Measurements from ENCODE around the gene MED13L.

Gene MED13L

DNA sequence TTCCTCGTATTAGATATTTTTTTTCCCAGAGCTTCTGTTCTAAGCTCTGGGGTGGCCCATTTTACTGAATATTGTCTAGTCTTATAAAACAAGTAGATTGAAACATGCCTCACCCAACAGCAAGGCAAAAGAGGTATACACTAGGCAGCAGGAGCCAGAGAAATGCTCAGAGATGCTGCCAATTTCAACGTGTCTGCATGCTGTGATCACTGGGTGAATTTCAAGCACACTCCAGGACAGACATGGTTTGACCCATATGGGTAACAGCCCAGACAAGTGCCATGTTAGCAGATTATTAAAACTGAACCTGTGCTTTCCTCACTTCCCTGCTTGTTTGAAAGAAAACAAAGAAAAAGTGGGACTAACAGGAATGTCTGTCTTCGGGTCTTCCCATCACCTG is 321.3 kb downstream of the MED13L start:
- no peak for DNase-seq (ENCODE audit: extremely low read depth in 1 of 2, low read depth in 1 of 2)

DNA sequence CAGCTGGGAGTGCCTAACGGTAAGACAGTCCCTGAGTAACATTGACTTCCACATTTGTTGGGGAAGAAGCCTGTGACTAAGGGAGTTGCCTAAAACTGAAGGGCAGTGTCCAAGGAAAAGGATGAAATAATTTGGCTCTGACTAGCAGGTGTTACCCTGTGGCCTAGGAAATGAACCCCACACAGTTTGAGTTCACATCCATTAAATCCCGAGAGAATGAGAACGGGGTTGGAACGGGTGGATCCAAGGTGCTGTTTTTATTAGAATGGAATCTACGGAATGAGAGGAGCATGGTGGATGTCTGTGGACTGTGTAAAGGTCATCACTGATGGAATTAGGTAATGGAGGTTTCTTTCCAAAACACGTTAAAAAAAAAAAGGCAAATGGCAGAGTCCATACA is 324.0 kb downstream of the MED13L start:
- no peak for DNase-seq (ENCODE audit: extremely low read depth in 1 of 2, low read depth in 1 of 2)

GRCh38 chr12:115953031-115953430 is 324.5 kb downstream of the MED13L start:
- DNase-seq (ENCODE audit: extremely low read depth in 1 of 2, low read depth in 1 of 2), result no peak

DNA sequence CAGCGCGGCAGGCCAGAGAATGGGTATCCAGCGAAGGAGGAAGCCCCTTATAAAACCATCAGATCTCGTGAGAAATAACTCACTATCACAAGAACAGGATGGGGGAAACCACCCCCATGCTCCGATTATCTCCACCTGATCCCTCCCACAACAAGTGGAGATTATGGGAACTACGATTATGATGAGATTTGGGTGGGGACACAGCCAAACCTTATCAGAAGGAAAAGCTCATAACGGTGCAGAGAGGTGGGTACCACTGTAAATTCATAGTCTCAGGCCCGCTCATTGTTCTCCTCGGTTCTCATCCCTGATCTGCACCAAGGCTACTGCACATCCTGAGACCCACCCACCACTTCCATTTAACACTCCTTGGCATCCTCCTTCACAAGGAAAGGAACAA is 326.5 kb downstream of the MED13L start:
- DNase-seq (ENCODE audit: extremely low read depth in 1 of 2, low read depth in 1 of 2), result no peak

DNA sequence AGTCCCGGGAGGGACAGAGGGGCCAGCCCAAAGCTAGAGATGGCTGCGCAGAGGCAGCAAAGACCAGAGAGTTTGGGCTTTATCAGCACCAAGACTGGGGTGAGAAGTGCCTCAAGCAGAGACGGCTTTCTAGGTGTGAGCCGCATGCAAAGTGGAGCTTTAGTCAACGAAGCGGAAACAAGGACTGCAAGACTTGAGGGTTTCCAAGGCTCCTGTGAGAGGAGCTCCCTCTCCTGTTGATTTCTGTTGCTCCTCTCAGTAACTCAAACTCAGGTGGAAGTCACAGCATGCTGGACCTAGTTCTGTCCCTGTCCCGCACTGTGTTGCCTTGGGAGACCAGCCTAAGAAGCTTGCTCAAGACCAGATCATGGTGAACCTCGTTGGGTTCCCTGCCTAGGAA is 327.8 kb downstream of the MED13L start:
- no peak for DNase-seq (ENCODE audit: extremely low read depth in 1 of 2, low read depth in 1 of 2)

DNA sequence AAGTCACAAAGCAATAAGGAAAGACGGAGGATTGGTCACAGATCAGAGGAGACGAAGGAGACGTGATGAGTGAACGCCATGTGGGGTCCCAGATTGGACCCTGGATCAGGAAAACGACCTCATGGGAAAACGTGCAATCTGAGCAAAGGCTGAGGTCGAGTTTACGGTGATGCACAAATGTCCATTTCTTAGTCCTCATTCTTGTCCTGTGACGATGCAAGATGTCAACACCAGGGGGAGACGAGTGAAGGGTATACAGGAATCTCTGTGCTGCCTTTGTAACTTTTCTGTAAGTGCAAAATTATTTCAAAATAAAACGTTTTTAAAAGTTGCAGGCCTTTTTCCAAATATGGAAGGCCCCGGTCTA is 329.8 kb downstream of the MED13L start:
- no peak for DNase-seq (ENCODE audit: extremely low read depth in 1 of 2, low read depth in 1 of 2)

- no peak for DNase-seq (ENCODE audit: extremely low read depth in 1 of 2, low read depth in 1 of 2)
These were observed 330.4 kb downstream of the MED13L start for GRCh38 chr12:115946867-115947695.

- DNase-seq (ENCODE audit: extremely low read depth in 1 of 2, low read depth in 1 of 2), result no peak
These were observed 331.4 kb downstream of the MED13L start for GRCh38 chr12:115946092-115946491.

GRCh38 chr12:115945491-115945885 is 332.0 kb downstream of the MED13L start:
- DNase-seq (ENCODE audit: extremely low read depth in 1 of 2, low read depth in 1 of 2), result no peak

DNA sequence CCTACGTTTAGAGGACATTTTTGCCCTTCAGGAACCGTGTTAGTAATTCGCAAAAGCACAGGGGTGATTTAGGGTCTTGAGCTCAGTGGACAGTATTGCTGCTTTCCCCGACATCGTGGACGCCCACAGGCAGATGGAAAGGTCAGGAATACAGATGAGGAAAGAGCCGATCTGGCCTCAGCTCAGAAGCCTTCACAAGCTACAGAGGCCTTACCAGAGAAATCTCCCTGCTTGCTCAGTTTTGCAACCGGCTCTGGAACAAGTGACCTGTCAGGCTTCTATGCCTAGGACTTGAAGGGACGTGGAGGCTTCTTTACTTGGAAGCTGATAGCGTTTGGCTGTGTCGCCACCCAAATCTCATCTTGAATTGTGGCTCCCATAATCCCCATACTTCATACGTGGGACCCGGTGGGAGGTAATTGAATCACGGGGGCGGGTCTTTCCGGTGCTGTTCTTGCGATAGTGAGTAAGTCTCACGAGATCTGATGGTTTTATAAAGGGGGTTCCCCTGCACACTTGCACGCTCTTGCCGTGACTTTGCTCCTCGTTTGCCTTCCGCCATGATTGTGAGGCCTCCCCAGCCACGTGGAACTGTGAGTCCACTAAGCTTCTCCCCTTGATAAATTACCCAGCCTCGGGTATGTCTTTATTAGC is 332.5 kb downstream of the MED13L start:
- no peak for DNase-seq (ENCODE audit: extremely low read depth in 1 of 2, low read depth in 1 of 2)

GRCh38 chr12:115944392-115944742 is 333.1 kb downstream of the MED13L start:
- no peak for DNase-seq (ENCODE audit: extremely low read depth in 1 of 2, low read depth in 1 of 2)

DNA sequence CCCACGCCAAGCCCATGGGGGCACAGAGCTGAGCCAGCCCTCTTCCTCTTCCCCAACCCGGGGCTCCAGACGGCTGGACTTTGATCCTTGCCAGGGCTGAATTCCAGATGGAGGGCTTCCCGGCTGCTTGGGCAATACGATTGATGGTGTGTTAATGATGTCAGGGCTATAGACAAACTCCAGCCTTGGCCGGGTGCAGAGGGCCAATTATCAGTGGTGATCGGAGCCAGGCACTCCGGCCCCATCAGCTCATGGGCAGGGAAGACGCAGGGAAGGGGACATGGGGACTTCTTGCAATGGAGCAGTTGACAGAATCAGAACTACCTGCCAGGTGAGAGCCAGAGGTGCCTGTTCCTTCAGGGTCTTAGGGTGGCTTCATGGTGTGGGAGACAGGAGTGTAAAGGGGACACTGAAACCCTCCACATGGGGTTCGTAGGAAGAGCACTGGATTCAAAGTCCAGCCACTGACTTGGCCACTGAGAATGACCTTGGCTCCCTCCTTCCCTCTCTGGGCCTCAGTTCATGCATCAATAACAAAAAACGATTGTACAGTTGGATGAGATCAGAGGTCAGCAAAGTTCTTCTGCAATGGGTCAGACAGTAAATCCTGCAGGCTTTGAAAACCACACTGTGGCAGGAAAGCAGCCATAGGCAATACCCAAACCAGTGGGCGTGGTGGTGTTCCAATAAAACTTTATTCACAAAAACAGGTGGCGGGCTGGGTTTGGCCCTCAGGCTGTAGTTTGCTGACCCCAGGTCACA is 333.7 kb downstream of the MED13L start:
- DNase-seq (ENCODE audit: extremely low read depth in 1 of 2, low read depth in 1 of 2), result no peak

DNA sequence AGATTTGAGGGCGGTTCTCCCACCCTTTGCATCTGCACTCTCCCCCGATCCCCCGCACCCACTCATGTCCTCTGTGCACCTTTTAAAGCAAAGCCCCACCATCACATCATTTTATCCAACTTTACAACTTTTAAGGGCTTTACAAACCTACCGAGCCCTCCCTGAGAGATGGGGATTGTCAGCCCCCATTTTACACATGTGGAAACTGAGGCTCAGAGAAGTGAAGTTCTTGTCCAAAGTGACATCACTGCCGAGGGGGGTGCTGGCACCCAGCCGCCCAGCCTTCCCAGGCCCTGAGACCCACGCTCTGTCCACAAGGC is 334.2 kb downstream of the MED13L start:
- no peak for DNase-seq (ENCODE audit: extremely low read depth in 1 of 2, low read depth in 1 of 2)

DNA sequence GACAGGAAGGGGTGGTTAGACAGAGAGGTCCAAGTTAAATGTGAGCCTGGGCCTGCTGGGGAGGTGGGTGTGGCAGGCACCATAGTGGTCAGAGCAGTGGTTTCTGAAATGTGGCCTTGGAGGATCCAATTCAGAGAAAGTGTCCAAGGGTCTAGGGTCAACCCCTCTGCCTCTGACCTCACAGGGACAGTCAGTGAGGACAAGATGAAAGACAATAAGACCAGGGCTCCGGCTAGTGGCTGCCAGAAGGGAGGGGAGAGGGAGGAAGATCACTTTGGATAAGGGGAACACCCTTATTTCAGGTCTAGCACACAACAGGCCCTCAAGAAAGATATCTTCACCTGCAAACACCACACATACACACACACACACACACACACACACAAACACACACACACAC is 335.1 kb downstream of the MED13L start:
- DNase-seq (ENCODE audit: extremely low read depth in 1 of 2, low read depth in 1 of 2), result no peak

- DNase-seq (ENCODE audit: extremely low read depth in 1 of 2, low read depth in 1 of 2), result no peak
These were observed 336.1 kb downstream of the MED13L start for GRCh38 chr12:115941362-115941761.

- no peak for DNase-seq (ENCODE audit: extremely low read depth in 1 of 2, low read depth in 1 of 2)
These were observed 338.6 kb downstream of the MED13L start for GRCh38 chr12:115938794-115939377.

DNA sequence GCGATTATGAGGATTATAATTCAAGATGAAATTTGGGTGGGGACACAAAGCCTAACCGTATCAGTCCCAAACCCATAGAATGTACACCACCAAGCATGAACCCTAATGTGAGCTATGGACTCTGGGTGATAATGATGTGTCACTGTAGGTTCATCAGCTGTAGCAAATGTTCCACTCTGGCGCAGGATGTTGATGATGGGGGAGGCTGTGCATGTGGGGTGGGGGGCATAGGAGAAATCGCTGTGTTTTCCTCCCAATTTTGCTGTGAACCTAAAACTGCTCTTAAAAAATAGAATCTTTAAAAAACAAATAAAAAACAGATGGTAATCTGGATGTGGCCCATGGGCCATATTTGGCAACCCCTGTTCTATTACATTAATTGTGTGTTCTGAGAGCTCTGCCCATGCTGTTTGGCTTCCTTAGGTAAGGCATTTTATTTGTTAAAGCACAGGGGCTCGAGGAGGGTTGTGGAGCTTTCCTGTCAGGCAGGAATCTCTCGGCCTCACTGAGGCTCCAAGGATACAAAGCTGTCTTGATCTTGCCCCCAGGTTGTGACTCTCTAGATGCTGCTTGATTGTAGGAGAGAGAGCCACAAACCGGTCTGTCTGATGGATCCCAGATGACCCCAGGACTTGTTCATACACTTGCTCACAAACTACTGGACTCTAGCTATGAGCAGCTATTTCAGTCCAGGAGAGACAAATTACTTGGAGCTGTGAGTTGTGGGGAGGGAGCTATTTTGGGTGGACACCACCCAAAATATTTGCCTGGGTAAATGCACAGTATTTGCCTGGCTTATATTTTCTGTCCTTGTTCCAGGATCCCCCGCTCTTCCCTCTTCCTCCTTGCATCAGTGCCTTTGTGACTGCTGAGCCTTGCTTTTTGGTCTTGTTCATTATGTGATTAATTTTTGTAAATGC is 340.2 kb downstream of the MED13L start:
- DNase-seq (ENCODE audit: extremely low read depth in 1 of 2, low read depth in 1 of 2), result no peak

GRCh38 chr12:115934877-115935276 is 342.6 kb downstream of the MED13L start:
- DNase-seq (ENCODE audit: extremely low read depth in 1 of 2, low read depth in 1 of 2), result no peak

GRCh38 chr12:115934046-115934445 is 343.4 kb downstream of the MED13L start:
- no peak for DNase-seq (ENCODE audit: extremely low read depth in 1 of 2, low read depth in 1 of 2)

GRCh38 chr12:115932066-115932465 is 345.4 kb downstream of the MED13L start:
- no peak for DNase-seq (ENCODE audit: extremely low read depth in 1 of 2, low read depth in 1 of 2)

- DNase-seq (ENCODE audit: extremely low read depth in 1 of 2, low read depth in 1 of 2), result no peak
These were observed 347.2 kb downstream of the MED13L start for GRCh38 chr12:115930336-115930735.

Data from activated CD8-positive, alpha-beta memory T cell treated with anti-CD3 and anti-CD28 coated beads for 1 hour (primary cell).